Hypothalamus (tissue), 51 donors: ENCODE measurements around the gene SCN5A.
"Not testable (repeated sequence)": the region's sequence is repeated elsewhere in the genome, so short reads cannot be mapped to it uniquely, and the experiment has no call there.

Source experiments
- DNase-seq, 51 donors: peaks; one replicate each; lab custom pipeline; 2025; lab: John Stamatoyannopoulos, UW

SCN5A gene

GRCh38 chr3:38580450-38581382 lies 68.8 kb downstream of the SCN5A start:
- no peak for DNase-seq

GRCh38 chr3:38579551-38580449 lies 69.7 kb downstream of the SCN5A start:
- DNase-seq, result peak in 2 of 51 donors; percentile 8 to 34

- DNase-seq, result peak in 3 of 51 donors; percentile 7 to 8 (median 7)
These were observed 70.3 kb downstream of the SCN5A start for GRCh38 chr3:38579141-38579540.

- DNase-seq, result no peak
These were observed 70.9 kb downstream of the SCN5A start for GRCh38 chr3:38578551-38578950.

GRCh38 chr3:38578081-38578475 lies 71.4 kb downstream of the SCN5A start:
- DNase-seq, result no peak

- no peak for DNase-seq
These were observed 72.0 kb downstream of the SCN5A start for GRCh38 chr3:38577371-38578080.

- DNase-seq, result no peak
These were observed 72.7 kb downstream of the SCN5A start for GRCh38 chr3:38576526-38577370.

GRCh38 chr3:38576131-38576525 lies 73.4 kb downstream of the SCN5A start:
- DNase-seq, result no peak

GRCh38 chr3:38575279-38575843 lies 74.1 kb downstream of the SCN5A start:
- no peak for DNase-seq

GRCh38 chr3:38574411-38575278 lies 74.8 kb downstream of the SCN5A start:
- DNase-seq, result no peak

GRCh38 chr3:38573556-38573955 lies 75.9 kb downstream of the SCN5A start:
- no peak for DNase-seq

- no peak for DNase-seq
These were observed 76.4 kb downstream of the SCN5A start for GRCh38 chr3:38573111-38573510.

- DNase-seq, result no peak
These were observed 82.0 kb downstream of the SCN5A start for GRCh38 chr3:38567498-38567897.

- not testable (repeated sequence) for DNase-seq
These were observed 82.7 kb downstream of the SCN5A start for GRCh38 chr3:38566794-38567193.

- no peak for DNase-seq
These were observed 83.3 kb downstream of the SCN5A start for GRCh38 chr3:38566215-38566528.

- no peak for DNase-seq
These were observed 83.9 kb downstream of the SCN5A start for GRCh38 chr3:38565339-38566214.

- DNase-seq, result no peak
These were observed 84.7 kb downstream of the SCN5A start for GRCh38 chr3:38564631-38565338.
